GM23338 (cell line): ENCODE results near the gene MAP3K8. TPM values are rescaled to one million over a fixed set of nuclear protein-coding genes. Genes with fewer than 3 reads are reported as not detected.

Source experiments
- ATAC-seq: fragments of 200-7000 bp; cut with Tn5 transposase; 3 replicates; pipeline ENCODE4 v1.9.1; 2020
- DNase-seq: peaks from one replicate; pipeline ENCODE4 v3.0.0-alpha.2; 2015; ENCODE audit warnings: low spot score
- H2AFZ ChIP-seq: fragments of 200-600 bp; sonication (generic); 2 replicates; pipeline ENCODE4 v1.8.0; 2016; ENCODE audit warnings: antibody characterized with exemption, mild to moderate bottlenecking, moderate library complexity
- H3F3A ChIP-seq: fragments of 200-600 bp; sonication (generic); replicated peaks from 2 replicates; pipeline ENCODE4 v1.8.0; 2017; ENCODE audit warnings: antibody characterized with exemption, mixed run types, low read depth
- H3K27ac ChIP-seq: fragments of 200-600 bp; sonication (generic); 2 replicates; pipeline ENCODE4 v1.6.1; 2016; ENCODE audit warnings: low read depth
- H3K27me3 ChIP-seq: fragments of 200-600 bp; sonication (generic); 2 replicates; pipeline ENCODE4 v1.8.0; 2016; ENCODE audit warnings: mild to moderate bottlenecking, mixed run types, moderate library complexity; ENCODE audit not compliant: insufficient read depth
- H3K36me3 ChIP-seq: fragments of 200-600 bp; sonication (generic); 2 replicates; pipeline ENCODE4 v1.8.0; 2016; ENCODE audit warnings: mild to moderate bottlenecking; ENCODE audit not compliant: insufficient read depth
- H3K4me1 ChIP-seq: fragments of 200-600 bp; sonication (generic); 2 replicates; pipeline ENCODE4 v1.8.0; 2016; ENCODE audit warnings: mild to moderate bottlenecking, moderate library complexity; ENCODE audit not compliant: insufficient read depth
- H3K4me2 ChIP-seq: fragments of 200-600 bp; sonication (generic); 2 replicates; pipeline ENCODE4 v1.7.1; 2017; ENCODE audit warnings: mixed run types
- H3K4me3 ChIP-seq: fragments of 200-600 bp; sonication (generic); 2 replicates; pipeline ENCODE4 v1.6.1; 2016; ENCODE audit warnings: mixed run types
- H3K79me2 ChIP-seq: fragments of 200-600 bp; sonication (generic); replicated peaks from 2 replicates; pipeline ENCODE4 v1.8.0; 2017; ENCODE audit warnings: mild to moderate bottlenecking; ENCODE audit not compliant: insufficient read depth
- H3K9me2 ChIP-seq: fragments of 200-600 bp; sonication (generic); 2 replicates; pipeline ENCODE4 v1.8.0; 2017; ENCODE audit not compliant: insufficient read depth
- H4K20me1 ChIP-seq: fragments of 200-600 bp; sonication (generic); replicated peaks from 2 replicates; pipeline ENCODE4 v1.8.0; 2017; ENCODE audit warnings: mild to moderate bottlenecking; ENCODE audit not compliant: insufficient read depth
- H3K27ac Mint-ChIP-seq: 2 replicates; pipeline ENCODE4 v1.8.0; 2020; ENCODE audit warnings: inconsistent platforms, mild to moderate bottlenecking, moderate library complexity, mixed read lengths
- H3K27me3 Mint-ChIP-seq: 3 replicates; pipeline ENCODE4 v1.8.0; 2022; ENCODE audit warnings: low read depth, mild to moderate bottlenecking, moderate library complexity, mixed read lengths, inconsistent platforms; ENCODE audit not compliant: insufficient read depth, poor library complexity
- H3K36me3 Mint-ChIP-seq: 3 replicates; pipeline ENCODE4 v1.8.0; 2021; ENCODE audit warnings: low read depth, mild to moderate bottlenecking, inconsistent platforms, moderate library complexity, mixed read lengths
- H3K4me1 Mint-ChIP-seq: 3 replicates; pipeline ENCODE4 v1.8.0; 2020; ENCODE audit warnings: mild to moderate bottlenecking, inconsistent platforms, mixed read lengths
- H3K4me3 Mint-ChIP-seq: 3 replicates; pipeline ENCODE4 v1.8.0; 2021; ENCODE audit warnings: moderate library complexity, mild to moderate bottlenecking, inconsistent platforms, mixed read lengths
- H3K9me3 Mint-ChIP-seq: 3 replicates; pipeline ENCODE4 v1.8.0; 2020; ENCODE audit warnings: moderate library complexity, mild to moderate bottlenecking, inconsistent platforms, mixed read lengths
- ETS1 ChIP-seq: IDR thresholded peaks from 2 replicates; pipeline ENCODE4 v1.6.1; 2016; ENCODE audit warnings: antibody characterized with exemption
- EZH2 ChIP-seq: fragments of 200-600 bp; sonication (generic); IDR thresholded peaks from one replicate; pipeline ENCODE4 v1.8.0; 2017; ENCODE audit warnings: antibody characterized with exemption, mild to moderate bottlenecking, low read depth; ENCODE audit not compliant: unreplicated experiment
- EZH2phosphoT487 ChIP-seq: fragments of 200-600 bp; sonication (generic); IDR thresholded peaks from one replicate; pipeline ENCODE4 v1.8.1; 2018; ENCODE audit warnings: antibody characterized with exemption; ENCODE audit not compliant: unreplicated experiment
- NANOG ChIP-seq: IDR thresholded peaks from 2 replicates; pipeline ENCODE4 v1.6.1; 2016; ENCODE audit warnings: antibody characterized with exemption, borderline replicate concordance
- REST ChIP-seq: IDR thresholded peaks from one replicate; pipeline ENCODE4 v1.6.1; 2018; ENCODE audit warnings: antibody characterized with exemption; ENCODE audit not compliant: unreplicated experiment
- STAT1 ChIP-seq: IDR thresholded peaks from one replicate; pipeline ENCODE4 v1.6.1; 2016; ENCODE audit warnings: antibody characterized with exemption; ENCODE audit not compliant: unreplicated experiment
- ZNF462 ChIP-seq: fragments of 250-450 bp; sonication (Bioruptor Pico); IDR thresholded peaks from 2 replicates; pipeline ENCODE4 v1.5.0; 2020; ENCODE audit warnings: mild to moderate bottlenecking, moderate library complexity
- polyA plus RNA-seq: library from polyadenylated mRNA; unstranded; fragments of >200 nt; fragmentation: Nextera tagmentation; extraction: Ambion mirVana; gene quantifications from 2 replicates; pipeline ENCODE4 v1.2.1, GENCODE V29; 2016
- total RNA-seq: library from RNA; depleted of rRNA; stranded (reverse); fragments of >200 nt; shearing (Covaris generic); gene quantifications from 2 replicates; pipeline ENCODE4 v1.2.3, GENCODE V29; 2014

Gene MAP3K8
- total and polyA plus RNA-seq, 2 experiments from 2014 or later, result 3.5 to 5.0 TPM

- no peak overlapping the region for H3K27ac Mint-ChIP-seq
- no peaks in the 10 kb centered on the region for H4K20me1 ChIP-seq
- no peaks in the 10 kb centered on the region for H3K9me3 Mint-ChIP-seq
- H3K4me1 ChIP-seq, result no peaks in the 10 kb centered on the region
- no peak for ATAC-seq
- no peak overlapping the region for H3K27ac ChIP-seq
- H3K79me2 ChIP-seq, result no peaks in the 10 kb centered on the region
- peaks cover 6% of the 10 kb centered on the region; the same call in 2 of the 3 replicates for H3K4me1 Mint-ChIP-seq
- H3K27me3 ChIP-seq, result no peaks in the 10 kb centered on the region
- H2AFZ ChIP-seq, result no peak overlapping the region
- no peak overlapping the region for H3K4me3 Mint-ChIP-seq
- no peaks in the 10 kb centered on the region for H3K9me2 ChIP-seq
- no peaks in the 10 kb centered on the region for H3K36me3 Mint-ChIP-seq
- no peak overlapping the region for H3K4me2 ChIP-seq
- H3F3A ChIP-seq, result no peaks in the 10 kb centered on the region
- TF ChIP-seq EZH2phosphoT487, result no peak
- TF ChIP-seq STAT1, result no peak
- no peak for TF ChIP-seq REST
- no peak for TF ChIP-seq ETS1
- no peak for TF ChIP-seq ZNF462
- no peak for TF ChIP-seq EZH2
- no peak for TF ChIP-seq NANOG
- no peak for DNase-seq
- peaks cover 4% of the 10 kb centered on the region for H3K27me3 Mint-ChIP-seq
- H3K36me3 ChIP-seq, result no peaks in the 10 kb centered on the region
- H3K4me3 ChIP-seq, result no peak overlapping the region
These were observed 33.8 kb downstream of the MAP3K8 start for GRCh38 chr10:30467651-30468338.
